CMK (cell line): ENCODE results near the gene CCM2.

Experiments used
- DNase-seq: peaks from one replicate; pipeline ENCODE4 v3.0.0-alpha.2; 2010; ENCODE audit warnings: low read depth

Gene CCM2

DNA sequence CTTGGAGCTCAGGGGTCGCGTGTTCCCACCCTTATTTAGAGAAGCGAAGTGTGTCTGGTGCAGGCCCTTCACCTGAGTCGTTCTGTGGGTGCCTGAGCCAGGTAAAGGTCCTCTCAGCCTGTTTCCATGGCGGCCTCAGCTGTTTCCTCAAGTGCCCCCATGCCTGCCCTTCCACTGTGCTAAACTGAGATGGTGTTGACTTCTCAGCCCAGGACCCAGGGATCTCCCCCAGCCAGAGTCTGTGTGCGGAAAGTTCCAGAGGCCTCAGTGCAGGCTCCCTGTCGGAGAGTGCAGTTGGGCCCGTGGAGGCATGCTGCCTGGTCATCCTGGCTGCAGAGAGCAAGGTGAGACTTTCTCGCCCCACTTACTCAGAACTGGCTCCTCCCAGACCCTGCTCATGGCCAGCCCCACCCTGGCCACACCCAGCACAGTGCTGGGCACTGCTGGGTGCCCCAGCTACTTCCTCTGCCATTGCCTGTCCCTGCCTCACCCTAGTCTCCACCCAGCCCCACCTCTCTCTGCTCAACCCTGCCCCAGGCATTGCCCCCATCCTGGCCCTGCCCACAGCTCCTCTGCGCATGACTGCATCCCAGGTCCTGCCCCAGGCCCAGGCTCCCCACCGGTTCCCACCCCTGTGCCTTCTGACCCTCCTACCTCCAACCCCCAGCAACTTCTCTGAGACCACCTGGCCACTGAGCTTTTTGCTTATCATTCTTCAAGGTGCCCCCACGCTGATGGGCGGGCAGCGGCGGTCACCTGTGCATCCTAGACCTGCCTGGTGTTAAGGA lies 68.4 kb downstream of the CCM2 start:
- DNase-seq = no peak

DNA sequence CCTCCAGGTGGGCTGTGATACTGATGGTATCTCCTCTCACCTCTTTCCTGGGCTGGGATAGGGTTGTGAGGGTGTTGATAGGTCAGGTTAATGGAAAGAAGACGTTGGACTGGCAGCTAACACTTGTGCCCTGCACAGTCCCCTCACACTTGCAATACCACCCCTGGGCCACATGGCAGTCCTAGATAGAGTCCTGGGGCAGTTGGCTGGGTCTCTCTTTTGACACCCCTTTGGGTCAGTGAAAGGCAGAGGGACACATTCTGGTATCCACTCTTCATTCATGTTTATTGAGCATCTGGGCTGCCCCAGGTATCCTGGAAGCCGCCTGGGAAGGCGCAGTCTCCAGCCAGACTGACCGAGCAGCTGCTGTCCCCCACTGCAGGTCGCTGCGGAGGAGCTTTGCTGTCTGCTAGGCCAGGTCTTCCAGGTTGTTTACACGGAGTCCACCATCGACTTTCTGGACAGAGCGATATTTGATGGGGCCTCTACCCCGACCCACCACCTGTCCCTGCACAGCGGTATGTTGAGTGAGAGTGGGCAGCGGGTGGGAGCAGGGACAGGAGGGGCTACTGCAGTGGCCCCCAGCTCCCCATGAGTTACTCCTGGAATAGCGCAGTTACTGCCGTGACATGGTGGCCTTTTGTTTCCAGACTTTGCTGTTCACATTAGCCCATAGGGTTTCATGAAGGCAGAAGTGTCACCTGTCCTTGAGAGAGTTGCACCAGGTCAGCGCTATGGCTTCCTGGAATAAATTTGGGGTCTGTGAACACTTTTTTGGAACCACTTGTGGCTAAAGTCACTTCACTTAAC lies 69.6 kb downstream of the CCM2 start:
- DNase-seq = no peak

DNA sequence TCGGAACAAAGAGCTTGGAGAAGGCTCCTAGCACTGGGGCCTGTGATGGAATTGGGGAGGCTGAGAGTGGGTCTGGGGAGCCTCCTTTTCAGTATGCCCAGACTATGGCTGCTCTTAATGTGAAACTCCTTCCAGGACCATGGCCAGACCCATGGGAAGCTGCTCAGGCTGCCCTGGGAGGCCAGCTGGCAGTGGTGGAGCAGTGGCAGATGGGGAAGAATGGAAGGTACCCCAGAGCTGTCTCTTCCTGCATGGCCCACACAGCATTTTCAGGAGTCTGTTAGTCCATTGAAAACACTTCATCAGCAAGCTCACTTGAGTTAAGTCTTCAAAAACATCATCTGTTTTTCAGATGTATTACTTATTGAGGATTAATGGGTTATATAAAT lies 70.2 kb downstream of the CCM2 start:
- no peak for DNase-seq

DNA sequence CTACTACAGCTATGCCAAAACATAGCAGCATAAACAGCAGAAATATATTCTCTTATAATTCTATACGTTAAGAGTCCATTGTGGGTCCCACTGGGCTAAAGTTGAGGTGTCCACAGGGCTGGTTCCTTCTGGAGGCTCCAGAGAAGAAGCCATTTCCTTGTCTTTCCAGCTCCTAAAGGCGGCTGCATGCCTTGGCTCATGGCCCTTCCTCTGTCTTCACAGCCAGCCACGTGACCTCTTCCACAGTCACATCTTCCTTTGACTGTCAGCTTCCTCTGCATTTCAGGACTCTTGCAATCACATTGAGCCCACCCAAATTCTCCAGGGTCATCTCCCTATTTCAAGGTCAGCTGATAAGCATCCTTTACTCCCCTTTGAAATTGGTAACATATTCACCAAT lies 71.5 kb downstream of the CCM2 start:
- DNase-seq = no peak

DNA sequence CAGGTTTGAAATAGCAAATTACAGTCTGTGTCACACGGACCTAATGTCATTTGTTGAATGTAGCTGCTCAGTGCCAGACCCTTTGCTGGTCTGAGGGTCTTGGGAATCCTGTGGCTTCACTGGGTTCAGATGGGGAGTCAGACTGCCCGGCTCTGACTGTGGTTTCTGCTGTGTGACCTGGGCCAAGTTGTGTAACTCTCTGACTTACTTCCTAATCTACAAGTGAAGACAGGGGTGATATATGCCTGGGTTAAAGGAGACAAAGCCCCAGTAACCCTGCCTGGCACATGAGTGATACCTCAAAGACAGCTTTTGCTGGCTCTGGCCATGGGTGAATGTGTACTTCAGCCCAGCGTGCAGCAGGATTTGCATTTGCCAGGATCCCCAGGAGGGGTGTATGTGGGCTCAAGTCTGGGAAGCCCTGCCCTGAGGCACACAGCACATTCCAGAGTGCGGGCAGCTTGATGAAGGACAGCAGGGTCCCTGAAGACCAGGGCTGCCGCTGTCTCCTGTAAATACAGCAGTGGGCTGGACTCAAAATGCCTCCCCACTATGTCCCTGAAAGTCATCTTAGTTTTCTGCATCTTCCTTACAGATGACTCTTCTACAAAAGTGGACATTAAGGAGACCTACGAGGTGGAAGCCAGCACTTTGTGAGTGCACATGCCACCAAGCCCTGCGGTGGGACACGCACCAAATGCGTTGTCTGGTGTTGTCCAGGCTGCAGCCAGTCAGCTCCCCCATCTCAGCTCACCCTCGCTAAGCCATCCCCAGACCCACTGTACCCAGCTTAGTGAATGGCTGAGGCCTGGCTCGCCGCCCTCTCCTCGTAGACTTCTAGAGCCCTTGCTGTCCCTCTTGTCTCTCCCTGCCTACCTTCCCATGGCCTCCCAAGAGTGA lies 72.4 kb downstream of the CCM2 start:
- no peak for DNase-seq

DNA sequence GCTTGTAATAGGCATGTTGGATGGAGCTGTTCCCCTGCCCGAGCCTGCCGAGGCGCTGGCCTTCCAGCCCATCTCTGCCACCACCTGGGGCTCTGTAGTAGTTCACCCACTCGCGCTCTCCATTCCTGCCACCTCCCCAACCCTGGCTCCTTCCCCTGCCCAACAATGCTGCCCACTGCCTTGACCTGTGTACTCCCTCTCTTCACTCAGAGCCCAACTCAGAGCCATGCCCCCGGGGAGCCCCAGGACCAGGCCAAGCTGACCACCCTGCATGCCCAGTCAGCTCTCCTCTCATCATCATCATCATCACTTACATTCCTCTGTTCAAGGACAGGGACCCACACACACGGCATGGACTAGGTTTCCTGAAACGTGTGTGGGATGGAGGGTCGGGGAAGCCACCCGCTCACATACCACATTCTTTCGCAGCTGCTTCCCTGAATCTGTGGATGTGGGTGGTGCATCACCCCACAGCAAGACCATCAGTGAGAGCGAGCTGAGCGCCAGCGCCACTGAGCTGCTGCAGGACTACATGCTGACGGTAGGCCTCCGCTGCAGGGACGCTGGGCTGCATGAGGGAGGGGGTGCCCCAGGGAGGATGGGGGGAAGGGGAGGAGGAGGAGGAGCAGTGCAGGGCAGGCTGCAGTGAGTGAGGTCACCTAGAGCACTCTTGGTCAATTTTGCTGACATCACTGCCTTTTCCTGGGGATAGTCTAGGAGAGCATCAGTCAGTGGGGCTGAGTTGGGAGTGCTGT lies 73.2 kb downstream of the CCM2 start:
- no peak for DNase-seq

DNA sequence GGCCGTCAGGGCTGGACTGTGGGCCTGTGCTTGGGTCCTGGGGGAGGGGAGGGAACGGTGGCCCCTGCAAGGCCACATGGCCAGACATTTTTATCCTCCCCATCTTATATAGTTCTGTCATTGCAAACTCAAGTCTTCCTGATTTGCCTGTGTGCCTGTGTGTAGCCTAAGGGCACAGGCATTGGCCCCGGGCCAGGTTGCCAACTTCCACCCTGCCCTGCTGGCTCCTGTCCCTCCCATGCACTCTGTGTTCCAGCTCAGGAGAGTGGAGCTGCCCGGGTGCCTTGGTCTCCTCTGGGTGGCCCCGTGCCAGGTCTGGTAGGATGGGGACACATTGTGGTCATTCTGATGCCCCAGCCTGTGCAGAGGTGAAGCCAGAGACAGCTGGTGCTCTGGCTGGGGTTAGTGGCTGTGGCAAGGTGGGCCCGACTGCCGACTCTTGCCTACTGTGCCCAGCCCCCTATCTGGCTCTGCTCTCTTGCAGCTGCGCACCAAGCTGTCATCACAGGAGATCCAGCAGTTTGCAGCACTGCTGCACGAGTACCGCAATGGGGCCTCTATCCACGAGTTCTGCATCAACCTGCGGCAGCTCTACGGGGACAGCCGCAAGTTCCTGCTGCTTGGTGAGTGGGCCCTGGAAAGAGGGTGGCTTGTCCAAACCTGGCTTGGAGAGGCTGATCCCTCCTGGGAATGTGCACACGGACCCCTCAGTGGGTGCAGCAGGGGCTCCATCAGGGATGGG lies 74.0 kb downstream of the CCM2 start:
- no peak for DNase-seq

DNA sequence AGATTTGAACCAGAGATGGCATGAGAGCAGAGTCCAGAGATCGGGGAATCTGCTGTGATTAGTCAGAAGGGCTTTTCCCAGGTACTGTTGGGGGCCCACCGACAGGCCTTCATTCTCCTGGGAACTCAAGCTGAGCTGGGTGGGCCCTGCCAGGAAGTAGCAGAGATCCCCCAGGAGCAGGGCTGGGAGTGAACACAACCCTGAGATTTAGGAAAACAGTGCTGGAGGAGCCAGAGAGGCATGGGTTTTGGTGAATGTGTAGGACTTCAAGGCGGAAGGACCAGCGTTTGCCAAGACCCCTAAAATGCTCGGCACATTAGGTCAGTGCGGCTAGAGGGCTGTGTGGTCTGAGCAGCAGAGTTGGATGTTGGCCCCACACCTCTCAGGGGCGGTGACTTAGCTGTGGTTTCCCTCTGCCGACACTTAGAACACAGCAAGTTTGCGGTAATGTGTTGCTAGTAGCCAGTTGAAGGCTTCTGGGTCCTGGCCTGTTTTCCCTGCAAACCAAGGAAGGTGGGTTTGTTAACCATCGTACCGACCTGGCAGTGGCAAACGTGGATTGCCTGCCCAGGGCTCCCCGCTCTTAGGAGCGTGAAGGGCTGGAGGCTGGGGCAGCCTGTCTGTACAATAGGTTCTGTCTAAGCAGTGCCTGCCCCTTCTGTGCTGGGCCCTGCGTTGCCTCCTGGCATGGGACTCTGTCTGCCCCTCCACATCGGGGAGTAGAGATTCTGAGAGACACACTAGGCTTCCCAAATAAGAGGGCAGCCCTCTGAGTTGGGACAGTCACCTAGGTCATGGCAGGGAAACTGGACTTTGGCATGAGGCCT lies 74.7 kb downstream of the CCM2 start:
- DNase-seq = no peak

DNA sequence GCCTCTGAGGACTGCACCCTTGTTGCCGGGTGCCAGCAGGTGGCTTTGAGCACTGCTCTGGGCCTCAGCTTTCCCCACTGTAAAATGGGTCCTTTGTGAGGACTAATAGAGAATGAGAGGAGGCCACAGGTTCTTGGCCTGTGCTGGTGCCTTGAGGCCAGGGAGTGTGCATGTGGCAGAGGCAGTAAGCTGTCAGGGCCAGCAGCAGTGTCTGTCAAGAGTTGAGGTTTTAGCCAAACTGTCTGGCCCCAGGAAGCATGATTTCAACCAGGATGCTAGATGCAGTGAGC lies 75.3 kb downstream of the CCM2 start:
- no peak for DNase-seq

DNA sequence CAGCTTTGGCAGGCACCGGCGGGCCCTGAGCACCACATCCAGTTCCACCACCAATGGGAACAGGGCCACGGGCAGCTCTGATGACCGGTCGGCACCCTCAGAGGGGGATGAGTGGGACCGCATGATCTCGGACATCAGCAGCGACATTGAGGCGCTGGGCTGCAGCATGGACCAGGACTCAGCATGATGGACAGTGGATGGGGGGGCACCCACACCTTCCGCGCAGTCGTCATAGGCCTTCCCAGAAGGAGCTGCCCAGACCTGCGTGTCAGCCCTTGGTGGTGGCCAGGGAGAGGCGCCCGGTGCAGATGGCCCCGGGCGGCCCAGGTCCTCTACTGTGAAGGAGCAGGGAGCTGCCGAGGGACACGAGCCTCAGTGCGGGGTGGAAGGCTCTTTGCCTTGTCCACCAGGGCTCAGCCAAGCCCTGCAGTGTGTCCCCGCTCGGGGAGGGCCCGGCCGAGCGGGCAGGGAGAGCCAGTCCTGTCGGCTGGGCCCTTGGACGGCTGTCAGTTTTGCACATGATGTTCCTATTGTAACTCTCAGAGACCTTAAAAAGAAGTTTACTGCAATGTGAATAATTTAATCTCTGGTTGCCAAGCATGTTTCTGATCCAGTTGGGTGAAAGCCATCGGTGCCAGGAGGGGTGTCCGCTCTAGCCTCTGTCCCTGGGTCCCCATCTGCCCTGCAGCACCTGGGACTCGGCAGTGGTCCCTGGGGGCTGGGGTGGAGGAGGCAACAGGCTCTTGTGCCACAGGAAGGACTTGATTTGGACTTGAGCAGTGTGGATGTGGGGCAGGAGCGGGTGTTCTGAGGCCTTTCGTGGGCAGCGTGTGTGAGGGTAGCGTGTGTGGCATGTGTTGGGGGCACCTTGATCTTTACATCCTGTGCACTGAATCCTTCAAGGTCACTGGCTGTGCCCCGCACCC lies 76.1 kb downstream of the CCM2 start:
- no peak for DNase-seq

DNA sequence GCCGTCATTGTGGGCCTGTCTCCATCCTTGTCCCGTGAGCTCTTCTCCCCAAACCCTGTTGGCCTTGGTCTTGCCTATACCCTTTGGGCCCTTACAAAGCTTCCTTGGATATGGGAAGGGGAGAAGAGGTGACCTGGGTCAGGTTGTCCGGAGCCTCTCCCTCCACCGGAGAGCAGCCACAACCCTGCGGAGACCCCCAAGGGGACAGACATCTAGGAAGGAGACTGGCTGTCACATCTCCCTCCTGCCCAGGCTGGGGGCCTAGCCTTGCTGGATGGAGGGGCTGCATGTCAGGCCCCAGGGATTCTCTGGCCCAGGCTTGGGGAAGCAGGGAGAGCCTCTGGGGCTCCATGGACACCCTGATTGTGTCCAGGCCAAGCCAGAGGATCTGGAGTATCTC lies 76.9 kb downstream of the CCM2 start:
- no peak for DNase-seq

DNA sequence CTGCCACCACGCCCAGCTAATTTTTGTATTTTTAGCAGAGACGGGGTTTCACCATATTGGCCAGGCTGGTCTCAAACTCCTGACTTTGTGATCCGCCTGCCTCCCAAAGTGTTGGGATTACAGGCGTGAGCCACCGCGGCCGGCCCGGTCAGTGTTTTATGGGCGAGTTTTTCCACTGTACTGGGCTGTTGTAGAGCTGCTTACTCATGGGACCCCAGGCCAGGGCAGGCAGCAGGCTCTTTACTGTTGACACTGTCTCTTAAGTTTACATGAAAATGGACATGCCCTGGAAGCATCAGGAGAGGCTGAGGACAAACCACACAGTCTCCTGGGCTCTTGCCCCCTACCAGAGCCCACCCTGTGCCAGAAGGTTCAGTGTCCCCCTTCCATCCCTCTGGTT lies 77.6 kb downstream of the CCM2 start:
- DNase-seq = no peak

DNA sequence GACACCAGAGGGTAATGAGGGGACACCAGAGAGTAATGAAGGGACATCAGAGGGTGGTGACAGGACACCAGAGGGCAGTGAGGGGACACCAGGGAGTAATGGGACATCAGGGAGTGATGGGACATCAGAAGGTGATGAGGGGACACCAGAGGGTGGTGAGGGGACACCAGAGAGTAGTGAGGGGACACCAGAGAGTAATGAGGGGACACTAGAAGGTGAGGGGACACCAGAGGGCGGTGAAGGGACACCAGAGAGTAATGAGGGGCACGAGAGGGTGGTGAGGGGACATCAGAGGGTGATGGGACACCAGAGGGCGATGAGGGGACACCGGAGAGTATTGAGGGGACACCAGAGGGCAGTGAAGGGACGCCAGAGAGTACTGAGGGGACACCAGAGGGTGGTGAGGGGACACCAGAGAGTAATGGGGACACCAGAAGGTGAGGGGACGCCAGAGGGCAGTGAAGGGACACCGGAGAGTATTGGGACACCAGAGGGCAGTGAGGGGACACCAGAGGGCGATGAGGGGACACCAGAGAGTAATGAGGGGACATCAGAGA lies 78.2 kb downstream of the CCM2 start:
- no peak for DNase-seq

DNA sequence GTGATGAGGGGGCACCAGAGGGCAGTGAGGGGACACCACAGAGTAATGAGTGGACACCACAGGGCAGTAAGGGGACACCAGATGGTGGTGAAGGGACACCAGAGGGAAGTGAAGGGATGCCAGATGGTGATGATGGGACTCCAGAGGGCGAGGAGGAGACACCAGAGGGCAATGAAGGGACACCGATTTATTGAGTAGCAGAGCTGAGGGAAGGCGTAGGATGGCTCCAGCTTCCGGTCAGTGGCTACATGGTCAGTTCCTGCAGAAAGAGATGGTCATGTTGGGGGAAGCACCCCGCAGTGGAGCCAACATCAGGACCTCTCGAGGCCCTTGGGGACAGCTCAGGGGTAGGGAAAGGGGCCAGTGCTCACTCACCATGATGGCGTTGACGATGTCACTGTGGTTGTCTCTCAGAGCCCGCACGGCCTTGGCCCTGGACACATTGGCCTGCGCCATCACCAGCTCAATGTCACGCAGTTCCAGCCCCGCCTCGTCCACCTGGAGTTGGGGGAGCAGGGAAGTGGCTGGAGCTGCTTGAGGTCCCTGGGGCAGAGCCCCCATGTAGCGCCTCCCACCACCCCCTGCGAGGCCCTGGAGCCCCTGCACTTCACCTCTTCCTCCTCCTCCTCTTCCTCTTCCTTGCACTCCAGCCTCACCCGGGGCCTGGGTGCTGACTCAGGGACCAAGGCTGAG lies 80.4 kb downstream of the CCM2 start:
- DNase-seq = no peak

DNA sequence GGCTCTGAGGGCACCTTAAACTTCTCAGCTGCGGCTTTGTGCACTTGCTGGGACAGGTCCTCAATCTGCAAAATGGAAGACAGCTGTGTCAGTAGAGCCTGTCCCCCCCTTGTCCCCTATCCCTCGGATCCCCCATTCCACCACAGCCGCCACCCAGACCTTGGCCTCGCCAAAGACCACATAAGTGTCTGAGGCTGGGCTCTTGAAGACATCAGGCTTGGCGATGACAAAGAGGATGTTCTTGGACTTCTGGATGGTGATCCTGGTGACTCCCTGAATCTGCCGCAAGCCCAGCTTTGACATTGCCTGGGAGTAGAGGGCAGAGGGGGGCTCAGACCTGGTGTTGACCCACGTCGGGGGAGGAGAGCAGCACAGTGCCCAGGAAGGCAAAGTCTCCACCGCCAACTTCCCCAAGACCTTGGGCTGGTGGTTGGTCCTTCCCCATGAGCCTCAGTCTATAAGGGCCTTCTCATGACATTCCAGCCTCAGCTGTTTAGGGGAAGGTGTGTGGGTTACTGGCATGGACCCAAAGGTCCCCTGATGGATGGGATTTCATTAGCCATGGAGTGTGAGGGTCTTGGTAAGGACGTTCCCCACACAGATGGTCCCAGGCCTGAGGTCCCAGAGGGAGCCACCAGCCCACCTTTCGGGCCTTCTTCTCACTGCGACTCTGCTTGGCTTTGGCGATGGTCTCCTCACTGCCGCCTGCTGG lies 81.1 kb downstream of the CCM2 start:
- DNase-seq = no peak

DNA sequence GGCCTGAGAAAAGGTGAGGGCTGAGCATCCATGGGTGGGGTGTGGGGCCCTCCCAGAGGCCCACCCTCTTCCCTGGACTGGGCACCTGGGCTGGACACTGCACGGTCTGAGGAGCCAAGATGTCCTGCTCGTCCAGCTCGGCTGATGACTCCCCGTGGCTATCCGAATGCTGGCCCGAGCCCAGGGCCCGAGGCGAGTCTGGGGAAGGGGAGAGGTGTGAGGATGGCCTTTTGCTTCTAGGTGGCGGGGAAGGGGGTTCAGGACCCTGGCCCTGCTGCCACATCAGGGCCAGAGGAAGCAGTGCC lies 81.6 kb downstream of the CCM2 start:
- DNase-seq = no peak

DNA sequence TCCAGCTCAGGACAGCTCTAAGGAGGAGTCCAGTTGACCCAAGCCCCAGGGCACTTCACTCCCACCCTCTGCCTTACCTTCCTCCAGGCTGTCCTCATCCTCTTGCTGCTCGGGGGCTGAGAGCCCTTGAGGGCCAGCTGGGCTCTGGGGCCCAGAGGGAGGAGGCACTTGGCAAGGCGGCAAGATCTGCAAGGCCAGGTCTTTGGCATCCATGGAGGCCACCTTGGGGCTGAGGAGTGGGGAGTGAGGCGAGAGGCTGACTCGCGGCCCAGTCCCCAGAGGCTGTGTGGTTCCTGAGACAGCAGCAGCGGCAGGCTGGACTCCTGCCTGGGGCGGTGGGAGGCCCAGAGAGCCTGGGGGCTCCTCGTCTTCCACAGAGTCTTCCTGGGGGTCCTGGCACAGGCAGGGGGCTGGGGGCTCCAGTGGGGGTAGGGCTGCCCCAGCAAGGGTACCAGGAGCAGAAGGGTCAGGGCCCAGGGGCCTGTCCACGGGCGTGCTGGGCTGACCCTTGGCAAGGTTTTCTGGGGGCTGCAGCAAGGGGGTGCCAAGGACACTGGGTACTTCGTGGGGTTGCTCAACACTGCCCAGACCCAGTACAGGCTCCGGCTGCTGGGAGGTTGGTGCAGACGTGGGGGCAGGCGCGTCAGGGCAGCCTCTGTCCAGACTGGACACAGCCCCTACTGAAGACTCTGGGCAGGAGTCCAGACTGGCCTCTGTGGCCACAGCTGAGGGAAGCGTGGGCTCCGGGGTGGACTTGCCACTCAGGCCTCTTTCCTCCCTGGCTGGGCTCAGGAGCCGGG lies 82.2 kb downstream of the CCM2 start:
- DNase-seq = no peak
